GM19438 (cell line): ENCODE results near the gene SYMPK.
A peak's percentile ranks its signal among the peaks of the same experiment; 100 is the strongest.

ENCODE experiments used
- ATAC-seq: cut with Tn5 transposase; IDR thresholded peaks from one replicate; pipeline ENCODE4 v1.9.1; 2021; ENCODE audit warnings: low read depth; ENCODE audit not compliant: unreplicated experiment

Gene SYMPK

DNA sequence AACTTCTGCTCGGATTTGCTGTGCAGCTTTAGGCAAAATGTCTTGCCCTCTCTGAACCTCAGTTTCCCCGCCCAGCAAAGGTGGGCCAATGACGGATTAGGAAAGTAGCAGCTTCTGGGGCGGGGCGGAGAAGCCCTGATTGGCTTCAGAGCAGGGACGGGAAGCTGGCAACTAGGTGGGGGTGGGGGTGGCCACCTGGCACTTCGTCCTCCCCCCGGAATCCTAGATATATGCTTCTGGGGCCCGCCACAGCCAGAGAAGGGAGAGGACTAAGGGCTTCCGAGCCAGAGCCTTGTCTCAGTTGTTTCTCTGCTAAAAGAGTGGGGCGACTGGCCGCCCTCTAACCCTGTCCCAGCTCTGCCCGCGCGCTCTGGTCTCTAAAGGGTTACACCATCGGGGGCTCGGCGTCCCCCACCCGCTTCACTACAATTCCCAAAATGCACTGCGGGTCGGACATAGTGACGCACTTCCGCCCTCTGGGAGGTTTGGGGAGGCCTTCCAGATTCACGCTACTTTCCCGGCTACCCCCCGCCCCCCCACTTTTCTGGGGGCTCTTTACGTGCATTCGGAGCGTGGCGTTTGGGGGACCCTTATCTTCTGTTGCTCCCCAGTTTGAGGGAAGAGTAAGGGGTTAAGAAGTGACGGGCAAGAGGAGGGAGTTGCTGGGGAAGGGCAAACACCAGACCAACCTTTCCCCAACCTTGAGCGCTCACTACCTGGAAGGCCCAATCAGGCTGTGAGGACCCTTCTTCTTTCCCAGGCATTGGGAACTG is 23.7 kb upstream of the SYMPK start:
- peak; percentile 54 for ATAC-seq

DNA sequence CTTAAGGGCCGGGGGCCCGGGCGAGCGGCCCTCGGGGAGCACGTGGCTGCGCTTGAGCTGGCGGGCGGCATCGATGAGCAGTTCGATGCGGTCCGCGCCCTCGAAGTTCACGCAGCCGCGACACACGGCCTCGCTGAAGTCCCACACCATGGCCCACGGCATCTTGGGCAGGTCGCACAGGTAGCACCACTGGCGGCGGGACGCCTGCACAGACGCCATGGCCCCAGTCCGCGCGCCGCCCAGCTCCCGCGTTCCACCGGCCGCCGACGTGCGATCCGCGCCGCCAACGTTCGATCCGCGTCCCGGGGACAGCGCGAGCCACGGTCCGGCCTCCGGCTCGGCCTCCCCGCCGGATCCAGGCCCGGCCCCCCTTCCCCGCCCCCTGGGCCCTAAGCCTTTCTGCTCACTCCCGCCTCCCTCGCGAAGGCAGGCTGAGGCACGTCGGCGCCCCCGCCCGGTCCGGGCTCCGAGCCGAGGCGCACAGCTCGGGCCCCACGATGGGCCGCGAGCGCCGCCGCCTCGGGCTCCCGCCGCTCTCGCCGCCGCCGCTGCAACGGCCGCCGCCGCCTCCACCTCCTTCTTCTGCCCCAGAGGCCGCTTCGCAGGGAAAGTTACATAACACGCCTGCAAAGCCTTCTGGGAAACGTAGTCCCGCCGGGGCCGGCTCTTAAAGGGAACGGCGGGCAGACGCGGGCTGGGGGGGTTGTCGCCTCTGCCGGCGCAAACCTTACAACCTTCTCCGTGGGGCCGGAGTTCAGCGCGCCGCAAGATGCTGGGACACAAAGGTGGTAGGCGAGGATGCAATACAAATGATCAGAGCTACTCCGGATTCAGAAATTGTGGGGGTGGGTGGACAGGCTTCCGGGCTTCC is 22.8 kb upstream of the SYMPK start, which contains the start of gene IRF2BP1:
Gene IRF2BP1, minus strand, starts transcription at position 586 of the 871 bp plus-strand sequence. Its CDS starts 367 bp downstream, at position 219.
- ATAC-seq: peak; percentile 38

DNA sequence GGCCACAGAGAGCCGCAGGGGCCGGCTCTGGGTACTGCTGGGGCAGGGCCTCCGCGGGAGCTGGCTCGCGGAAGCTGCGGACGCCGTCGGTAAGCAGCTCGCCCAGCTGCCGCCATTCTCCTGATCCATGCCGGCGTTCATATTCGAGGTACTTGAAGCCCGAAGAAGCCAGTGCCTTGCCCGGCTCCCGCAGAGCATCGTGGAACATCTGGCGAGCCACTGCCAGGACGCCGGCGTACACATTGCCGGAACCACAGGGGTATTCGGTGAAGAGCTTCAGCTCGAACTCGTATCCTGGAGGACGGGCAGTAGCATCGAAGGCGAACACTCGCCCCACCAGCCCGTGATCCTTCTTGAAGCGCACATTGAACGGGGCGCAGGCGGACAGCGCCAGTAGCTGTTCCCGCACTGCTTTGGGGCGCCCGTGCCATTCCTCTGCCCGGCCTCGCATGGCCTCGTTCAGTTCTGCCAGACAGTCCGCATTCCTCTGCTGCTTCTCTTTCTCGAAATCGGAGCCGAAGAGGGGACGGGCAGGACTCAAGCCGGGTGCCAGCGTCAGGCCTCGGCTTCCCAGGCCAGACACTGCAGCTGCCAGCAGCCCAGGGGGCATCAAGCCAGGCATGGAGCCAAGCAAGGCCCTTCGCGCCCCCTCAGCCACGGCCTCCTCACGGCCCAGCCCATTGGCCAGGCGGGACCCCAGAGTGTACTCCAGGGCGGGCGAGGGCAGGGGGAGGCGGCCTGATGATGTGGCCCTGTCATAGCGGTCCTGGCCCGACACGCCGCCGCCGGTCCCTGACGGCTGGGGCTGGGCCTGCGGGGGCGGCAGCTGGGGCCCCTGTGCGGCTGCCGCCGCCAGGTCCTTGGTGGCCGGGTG is 22.0 kb upstream of the SYMPK start:
- no peak for ATAC-seq

DNA sequence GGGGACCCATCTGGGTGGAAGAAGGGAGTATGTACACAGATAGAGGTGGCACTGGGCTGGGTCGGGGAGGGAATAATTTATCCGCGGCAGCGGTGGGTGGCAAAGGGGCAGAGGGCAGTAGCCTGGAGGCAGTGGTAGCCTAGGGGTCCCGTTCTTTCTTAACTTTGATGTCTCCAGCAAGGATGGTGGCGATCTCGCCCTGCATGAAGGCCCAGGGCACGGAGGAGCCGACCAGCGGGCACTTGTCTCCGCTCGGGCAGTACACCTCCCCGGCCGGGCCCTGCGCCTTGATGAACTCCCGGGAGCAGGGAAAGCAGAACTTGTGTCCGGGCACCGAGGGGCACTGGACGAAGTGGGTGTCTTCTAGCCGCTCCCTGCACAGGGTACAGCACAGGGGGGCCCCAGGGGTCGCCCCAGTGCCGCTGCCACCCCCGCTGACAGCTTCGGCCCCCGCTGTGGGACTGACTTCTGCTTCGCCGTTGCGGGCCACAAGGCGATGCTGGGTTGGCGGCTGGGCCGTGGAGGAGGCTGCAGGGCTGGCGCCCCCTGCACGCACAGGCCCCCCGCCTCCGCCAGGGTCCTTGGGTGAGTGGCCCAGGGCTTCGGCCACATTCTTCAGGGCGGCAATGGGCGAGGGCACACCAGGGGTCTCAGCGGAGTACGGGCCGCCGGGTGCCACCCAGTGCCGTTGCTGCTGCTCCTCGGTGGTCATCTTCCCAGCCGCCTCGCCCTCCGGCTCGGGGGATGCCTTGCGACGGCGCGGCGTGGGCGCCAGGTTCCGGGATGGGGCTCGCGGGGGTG is 21.1 kb upstream of the SYMPK start:
- no peak for ATAC-seq

DNA sequence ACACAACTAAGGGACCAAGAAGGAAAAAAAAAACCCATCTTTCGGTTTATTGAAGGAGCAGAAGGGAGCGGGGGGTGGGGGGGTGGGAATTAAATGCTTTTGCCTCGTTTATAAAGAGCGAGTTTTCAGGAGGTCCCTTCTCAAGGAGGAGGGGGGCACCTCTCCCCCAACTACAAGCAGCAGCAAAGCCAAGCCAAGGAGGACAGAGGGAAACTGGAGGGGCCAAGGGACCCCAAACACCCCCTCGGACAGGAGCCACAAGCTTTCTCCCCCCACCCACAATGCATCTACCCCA is 20.6 kb upstream of the SYMPK start:
- no peak for ATAC-seq

DNA sequence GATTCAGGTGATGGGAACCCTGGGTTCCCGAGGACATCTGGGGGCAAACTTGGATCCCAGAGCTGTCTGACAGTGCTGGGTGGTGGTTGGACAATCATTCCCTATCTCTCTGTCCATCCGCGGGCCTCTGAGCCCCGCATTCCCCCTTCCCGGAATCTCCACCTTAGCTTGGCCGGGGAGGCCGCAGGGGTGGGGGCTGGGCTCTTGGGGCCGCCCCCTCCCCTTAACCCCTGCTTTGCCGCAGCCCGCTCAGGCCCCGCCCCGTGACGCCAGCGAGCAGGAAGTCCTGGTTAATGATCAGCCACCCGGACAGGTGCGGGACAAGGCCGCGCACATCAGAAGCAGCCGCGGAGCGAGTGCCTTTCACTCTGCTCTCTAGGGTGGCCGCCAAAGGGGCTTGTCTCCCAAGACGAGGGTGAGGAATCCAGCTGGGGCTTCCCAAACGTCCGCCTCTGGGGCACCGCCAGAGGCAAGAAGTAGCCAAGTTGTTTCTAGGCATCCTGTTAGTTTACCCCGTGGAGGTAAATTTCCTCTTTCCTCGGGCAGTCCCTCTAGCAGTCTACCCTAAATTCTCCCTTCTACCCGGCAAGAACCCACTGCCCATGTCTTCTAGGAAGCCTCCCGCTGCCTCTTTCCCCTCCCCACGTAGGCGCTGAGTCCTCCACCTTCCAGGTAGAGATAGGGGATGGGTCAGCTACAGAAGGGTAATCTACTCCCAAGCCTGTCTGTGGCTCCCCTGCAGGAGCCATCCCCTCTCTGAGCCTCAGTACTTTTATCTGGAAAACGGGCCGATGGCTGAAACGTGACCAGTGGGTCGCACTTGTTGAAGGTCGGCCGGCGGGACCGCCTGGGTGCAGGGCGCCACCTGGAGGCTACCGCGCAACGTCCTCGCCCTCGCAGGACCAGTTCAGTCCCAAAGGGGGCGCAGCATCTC is 20.0 kb upstream of the SYMPK start:
- ATAC-seq: no peak

DNA sequence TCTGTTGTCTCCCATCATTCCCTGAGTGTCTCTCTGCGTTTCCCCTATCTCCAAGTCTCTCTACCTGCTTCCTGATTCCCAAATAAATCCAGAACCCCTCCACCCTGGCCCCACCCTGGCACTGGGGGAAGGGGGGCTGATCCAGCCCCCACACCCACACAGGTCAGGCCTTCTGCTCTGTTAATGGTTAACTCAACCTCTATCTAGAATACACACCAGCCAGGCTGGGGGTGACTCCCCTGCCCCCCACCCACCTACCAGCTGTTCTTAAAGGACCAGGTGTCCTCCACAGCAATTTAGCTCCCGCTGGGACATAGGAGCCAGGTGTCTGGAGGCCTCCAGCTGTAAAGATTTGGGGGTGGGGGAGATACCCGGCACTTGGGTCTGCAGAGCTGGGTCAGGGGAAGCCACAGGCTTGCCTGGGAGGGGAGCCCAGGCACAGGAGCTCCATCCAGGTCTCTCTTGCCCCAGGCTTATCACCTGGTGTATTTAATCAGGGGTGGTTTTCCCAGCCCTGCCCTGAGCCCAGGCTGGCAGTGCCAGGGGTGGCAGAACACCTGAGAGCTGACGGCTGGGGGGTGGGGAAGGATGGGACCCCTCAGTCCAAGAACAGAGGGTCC is 19.1 kb upstream of the SYMPK start:
- no peak for ATAC-seq

DNA sequence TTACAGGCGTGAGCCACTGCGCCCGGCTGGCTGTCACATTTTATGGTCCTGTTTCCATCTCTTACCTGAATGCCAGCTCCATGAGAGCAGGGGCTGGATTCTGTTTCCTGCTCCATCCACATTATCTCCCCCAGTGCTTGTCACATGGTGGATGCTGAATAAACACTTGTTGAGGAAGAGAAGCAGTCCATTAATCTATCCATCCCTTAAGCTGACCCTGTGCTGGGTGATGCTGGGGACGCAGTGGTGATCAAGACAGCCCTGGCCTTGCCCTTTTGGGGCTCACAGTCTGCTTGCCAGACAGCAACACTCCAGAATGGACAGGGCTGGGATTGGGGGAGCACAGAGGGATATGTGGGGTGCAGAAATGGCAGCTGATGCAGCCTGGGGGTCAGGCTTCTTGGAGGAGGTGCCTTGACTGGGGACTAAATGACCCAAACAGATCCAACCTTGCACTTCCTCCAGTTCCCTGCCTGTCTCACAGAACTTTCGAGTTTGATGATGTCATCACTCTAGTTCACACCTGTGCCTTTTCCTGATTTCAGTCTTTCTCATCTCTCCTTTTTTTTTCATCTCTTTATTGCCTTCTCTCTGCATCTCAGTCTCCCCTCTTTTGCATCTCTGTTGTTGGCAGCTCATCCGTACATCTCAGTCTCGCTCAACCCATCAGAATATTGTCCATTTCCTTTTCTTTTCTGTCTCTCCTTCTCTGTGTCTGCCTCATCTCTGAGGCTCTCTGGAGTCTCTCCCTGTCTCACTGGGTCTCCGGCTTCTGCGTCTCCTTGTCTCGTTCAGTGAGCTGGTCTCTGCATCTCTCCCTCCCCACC is 18.3 kb upstream of the SYMPK start:
- no peak for ATAC-seq

DNA sequence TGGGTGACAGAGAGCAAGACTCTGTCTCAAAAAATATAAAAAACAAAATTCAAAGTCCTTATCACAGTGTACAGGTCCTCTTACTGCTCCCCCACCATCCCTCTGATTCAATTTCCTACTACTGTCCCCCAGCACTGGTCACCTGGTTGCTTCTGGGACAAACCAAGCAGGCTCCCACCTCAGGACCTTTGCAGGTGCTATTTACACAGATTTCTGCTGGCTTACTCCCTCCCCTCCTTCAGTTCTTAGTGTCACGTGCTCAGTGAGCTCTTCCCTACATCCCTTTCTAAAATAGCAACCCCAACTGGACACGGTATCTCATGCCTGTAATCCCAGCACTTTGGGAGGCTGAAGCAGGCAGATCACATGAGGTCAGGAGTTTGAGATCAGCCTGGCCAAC is 17.0 kb upstream of the SYMPK start:
- no peak for ATAC-seq

DNA sequence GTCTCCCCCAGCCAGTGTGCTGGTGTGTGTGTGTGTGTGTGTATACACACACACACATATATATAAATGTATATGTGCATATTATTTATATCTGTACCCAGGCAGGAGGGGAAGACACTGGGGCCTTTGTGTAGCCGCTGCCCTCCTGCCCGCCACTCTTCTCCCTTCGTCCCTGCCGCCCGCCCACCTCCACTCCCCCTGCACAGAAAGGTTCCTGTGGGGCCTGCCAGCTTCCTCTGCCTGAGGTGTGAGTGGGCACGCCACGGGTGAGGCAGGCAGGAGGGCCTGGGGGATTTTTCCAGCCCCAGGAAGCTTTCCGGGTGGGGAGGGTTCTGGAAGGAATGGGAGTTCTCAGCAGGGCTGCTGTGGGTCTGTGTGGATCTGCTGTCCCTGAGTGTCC is 16.1 kb upstream of the SYMPK start:
- no peak for ATAC-seq

DNA sequence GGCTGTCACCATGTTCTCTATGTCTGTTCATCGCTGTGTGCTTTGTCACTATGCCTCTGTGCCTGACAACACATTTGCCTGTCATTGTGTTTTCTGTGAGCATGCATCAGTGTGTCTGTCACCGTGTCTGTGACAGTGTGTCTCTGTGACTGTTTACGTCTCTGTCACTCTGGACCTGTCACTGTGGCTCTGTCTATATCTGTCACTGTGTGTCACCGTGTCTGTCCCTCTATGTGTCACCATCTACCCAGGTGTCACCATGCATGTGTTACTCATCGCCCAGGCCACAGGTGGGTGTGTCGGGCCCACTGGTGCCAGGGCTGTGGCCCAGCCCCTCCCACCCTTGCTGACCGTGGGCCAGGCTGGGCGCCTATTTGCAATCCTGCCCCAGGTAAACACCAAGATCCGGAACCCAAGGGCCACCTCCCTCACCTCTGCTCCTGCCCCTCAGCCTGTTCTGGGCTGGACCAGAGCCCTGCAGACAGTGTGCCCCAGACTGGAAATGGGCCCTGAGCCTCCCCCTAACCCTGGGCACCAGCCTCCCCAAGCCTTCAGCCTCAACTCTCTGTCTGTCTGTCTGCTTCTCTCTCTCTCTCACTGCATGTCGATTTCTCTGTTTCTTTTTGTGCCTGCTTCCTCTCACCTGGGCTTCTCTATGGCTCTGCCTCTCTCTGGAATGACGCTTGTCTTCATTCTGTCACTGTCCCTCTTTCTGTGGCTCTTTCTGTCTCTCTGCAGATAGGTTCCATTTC is 15.3 kb upstream of the SYMPK start:
- ATAC-seq: no peak

DNA sequence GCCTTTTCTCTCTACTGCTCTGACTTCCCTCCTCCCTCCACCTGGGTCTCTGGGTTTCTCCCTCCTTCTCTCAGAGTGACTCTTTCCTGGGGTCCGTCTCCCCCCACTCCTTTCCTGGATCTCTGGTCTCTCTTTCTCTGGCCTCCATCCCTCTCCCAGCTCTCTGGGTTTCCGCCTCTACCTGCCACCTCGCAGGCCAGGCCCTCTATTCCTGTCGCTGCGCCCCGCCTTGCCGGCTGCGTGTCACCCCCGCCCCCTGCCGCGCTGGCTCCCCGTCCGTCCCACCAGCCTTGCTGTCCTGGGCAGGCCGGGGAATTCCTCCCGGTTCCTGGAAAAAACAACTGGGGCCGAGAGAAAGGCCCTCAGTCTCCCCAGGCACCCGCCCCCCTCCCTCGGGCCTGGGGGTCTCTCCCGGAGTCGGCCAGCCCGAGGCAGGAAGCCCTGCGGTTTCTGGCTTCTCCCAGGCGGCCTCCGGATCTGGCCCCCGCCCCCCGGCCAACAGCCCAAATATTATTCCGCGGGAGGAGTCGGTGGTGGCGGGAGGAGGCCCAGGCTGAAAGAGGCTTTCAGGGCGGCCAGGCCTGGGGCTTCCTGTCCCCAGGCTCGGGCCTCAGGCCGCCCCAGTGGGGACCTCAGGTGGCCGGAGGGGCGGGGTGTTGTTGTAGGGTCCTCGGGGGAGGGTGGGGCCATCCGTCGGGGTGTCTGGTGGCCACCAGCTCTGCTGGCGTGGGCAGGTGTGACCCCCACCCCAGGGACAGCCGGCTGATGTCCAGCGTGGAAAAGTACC is 13.7 kb upstream of the SYMPK start:
- no peak for ATAC-seq

DNA sequence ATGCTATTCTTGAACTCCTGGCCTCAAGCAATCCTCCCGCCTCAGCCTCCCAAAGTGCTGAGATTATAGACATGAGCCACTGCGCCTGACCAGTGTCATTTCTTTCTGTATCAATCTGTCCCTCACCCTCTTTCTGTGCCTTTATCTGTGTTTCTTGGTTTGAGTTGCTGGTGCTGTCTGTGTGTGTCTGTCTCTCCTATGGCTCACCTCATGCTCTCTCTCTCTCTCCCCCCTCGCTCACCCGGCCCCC is 13.1 kb upstream of the SYMPK start:
- ATAC-seq: no peak

DNA sequence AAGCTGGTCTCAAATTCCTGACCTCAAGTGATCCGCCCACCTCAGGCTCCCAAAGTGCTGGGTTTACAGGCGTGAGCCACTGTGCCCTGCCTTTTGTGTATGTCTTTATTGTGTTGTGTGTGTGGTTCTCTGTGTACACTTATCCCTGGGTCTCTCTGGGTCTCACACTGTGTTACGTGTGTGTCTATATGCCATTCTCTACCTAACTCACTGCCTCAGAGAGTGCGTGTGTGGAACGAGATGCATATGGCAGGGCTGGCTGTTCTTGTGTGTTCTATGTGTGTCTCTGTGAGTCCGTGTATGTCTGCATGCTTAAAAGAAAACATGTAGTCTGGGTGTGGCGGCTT is 11.6 kb upstream of the SYMPK start:
- ATAC-seq: no peak

DNA sequence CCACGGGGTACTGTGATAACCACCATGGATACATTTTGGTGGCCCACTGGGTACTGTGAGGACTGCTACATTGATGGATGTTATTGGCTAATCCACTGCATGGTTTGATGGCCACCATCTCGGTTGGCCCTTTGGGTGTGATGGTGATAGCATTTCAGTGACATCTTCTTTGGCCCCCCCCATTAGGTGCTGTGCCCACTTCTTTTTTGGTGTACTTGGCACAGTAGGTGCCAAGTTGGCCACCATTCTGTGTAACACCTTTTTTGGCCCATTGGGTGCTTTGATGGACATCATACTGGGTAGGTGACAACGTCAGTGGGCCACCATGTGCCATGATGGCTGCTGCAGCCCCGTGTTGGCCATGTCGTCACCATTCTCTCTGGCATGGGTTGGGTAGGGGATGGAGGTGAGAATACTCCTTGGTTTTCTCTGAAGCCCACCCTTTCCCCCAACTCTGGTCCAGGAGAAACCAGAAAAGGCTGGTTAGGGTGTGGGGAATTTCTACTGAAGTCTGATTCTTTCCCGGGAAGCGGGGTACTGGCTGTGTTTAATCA is 10.3 kb upstream of the SYMPK start:
- ATAC-seq: no peak

DNA sequence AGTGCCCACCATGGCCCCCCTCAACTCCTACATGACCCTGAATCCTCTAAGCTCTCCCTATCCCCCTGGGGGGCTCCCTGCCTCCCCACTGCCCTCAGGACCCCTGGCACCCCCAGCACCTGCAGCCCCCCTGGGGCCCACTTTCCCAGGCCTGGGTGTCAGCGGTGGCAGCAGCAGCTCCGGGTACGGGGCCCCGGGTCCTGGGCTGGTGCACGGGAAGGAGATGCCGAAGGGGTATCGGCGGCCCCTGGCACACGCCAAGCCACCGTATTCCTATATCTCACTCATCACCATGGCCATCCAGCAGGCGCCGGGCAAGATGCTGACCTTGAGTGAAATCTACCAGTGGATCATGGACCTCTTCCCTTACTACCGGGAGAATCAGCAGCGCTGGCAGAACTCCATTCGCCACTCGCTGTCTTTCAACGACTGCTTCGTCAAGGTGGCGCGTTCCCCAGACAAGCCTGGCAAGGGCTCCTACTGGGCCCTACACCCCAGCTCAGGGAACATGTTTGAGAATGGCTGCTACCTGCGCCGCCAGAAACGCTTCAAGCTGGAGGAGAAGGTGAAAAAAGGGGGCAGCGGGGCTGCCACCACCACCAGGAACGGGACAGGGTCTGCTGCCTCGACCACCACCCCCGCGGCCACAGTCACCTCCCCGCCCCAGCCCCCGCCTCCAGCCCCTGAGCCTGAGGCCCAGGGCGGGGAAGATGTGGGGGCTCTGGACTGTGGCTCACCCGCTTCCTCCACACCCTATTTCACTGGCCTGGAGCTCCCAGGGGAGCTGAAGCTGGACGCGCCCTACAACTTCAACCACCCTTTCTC is 9.4 kb upstream of the SYMPK start:
- ATAC-seq: no peak
